Activated CD4-positive, alpha-beta T cell treated with anti-CD3 and anti-CD28 coated beads, Interleukin-10, Interleukin-2, amounts not matched to agents 100 ng/mL and 50 ng/mL, durations not matched to agents 16 hours and 8 hours (primary cell): ENCODE results near the gene PARD6B.
"Not testable (repeated sequence)": the region's sequence is repeated elsewhere in the genome, so short reads cannot be mapped to it uniquely, and the experiment has no call there.

Source experiments
- DNase-seq: peaks from one replicate; pipeline ENCODE4 v3.0.0-alpha.2; 2020

Gene PARD6B

DNA sequence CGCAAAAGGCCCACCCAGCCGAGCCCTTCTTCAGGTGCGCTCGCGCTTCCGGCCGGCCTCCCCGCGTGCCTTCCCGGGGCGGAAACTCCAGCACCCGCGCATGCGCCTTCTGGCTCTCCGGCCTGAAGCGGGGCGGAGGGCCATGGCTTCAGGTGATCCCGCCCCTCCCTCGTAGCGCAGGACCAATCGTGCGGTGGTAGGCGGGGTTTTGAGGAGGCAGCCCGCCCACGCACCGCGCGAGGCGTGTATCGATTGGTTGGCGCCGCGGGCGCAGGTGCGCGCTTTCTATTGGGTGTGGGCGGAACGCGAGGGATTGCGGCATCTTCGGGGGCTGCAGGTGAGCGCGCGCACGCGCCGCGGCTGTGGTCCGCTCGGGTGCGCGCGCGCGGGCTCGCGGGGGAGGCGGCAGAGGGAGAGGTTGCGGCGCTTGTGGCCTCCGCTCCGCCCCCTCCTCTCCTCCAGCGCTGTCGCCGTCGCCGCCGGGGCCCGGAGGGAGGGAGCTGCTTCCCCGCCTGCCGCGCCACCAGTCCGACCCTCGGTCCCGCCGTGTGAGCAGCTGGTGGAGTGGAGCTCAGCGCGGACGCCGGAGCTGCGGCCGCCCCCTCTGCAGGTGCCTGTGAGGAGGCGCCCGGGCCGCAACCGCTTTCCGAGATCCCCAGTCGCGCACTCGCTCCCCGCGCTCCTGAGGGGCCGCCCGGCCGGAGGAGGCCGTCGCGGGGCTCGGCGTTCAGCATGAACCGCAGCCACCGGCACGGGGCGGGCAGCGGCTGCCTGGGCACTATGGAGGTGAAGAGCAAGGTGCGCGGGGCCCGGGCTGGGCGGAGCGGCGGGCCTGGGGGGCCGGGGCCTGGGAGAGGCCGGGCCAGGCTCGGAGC is at the start of gene PARD6B:
PARD6B (plus strand) TSS at position 526 of the 875 bp plus-strand sequence; CDS start at position 733, 207 bp downstream.
- DNase-seq = peak; percentile 99

- DNase-seq = no peak
Measured at GRCh38 chr20:50682065-50682464, 49.3 kb upstream of the PARD6B start.

DNA sequence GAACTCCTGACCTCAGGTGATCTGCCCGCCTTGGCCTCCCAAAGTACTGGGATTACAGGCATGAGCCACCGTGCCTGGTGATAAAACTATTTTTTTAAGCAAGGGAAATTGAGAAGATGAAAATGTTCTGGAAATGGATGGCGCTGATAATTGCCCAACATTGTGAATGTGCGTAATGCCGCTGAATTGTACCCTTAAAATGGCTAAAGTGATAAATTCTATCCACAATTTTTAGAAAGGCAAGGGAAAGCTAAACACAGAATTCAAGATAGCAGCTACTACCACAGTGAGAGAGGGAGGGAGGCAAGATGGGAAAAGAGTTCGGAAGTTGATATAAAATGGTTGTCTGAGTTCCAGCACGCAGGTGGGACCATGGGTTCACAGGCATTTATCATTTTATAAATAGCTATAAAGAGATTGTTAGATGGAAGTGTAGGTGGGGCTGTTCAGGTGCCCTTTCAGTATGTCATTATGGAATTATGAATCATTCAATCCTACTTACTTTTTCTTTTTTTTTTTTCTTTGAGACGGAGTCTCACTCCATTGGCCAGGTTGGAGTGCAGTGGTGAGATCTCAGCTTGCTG is 48.3 kb upstream of the PARD6B start:
- no peak for DNase-seq

- no peak for DNase-seq
Measured at GRCh38 chr20:50683570-50683969, 47.8 kb upstream of the PARD6B start.

- DNase-seq = no peak
Measured at GRCh38 chr20:50686821-50687220, 44.6 kb upstream of the PARD6B start.

GRCh38 chr20:50688256-50688975 is 43.0 kb upstream of the PARD6B start:
- DNase-seq = no peak

DNA sequence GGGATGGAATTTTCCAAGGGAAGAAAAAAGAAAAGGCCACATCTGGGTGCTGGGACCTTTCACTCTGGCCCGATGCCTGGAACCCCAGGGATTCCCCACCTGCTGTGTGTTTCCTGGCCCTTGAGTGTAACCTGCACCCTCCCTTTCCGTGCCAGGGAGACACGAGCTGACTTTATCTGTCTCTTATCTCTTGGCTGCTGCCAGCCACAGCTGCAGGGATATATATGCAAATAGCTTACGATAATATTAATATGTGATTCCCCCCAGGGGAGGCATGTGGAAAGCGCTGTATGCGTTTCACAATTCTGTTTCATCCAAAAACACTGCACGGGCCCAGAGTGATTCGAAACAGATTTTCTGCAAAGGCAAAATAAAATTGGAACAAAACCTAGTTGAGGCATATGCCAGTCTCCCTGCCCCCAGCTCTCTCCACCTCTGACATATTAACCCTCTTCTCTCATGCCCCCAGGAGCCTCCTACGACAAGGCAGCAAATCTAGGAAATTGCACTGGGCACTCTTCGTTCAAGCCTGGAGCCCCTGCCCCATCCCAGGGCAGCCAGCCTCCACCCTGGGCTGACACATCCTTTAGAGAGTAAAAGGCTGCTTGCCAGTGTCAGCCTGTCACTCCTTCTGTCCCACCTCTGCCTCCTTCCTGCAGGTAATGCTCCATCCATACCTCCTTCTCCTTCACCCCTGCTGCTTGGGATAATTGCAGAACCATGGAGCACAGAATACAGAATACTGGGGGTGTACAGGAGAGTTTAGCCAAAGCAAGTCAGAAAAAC is 41.3 kb upstream of the PARD6B start:
- no peak for DNase-seq

DNA sequence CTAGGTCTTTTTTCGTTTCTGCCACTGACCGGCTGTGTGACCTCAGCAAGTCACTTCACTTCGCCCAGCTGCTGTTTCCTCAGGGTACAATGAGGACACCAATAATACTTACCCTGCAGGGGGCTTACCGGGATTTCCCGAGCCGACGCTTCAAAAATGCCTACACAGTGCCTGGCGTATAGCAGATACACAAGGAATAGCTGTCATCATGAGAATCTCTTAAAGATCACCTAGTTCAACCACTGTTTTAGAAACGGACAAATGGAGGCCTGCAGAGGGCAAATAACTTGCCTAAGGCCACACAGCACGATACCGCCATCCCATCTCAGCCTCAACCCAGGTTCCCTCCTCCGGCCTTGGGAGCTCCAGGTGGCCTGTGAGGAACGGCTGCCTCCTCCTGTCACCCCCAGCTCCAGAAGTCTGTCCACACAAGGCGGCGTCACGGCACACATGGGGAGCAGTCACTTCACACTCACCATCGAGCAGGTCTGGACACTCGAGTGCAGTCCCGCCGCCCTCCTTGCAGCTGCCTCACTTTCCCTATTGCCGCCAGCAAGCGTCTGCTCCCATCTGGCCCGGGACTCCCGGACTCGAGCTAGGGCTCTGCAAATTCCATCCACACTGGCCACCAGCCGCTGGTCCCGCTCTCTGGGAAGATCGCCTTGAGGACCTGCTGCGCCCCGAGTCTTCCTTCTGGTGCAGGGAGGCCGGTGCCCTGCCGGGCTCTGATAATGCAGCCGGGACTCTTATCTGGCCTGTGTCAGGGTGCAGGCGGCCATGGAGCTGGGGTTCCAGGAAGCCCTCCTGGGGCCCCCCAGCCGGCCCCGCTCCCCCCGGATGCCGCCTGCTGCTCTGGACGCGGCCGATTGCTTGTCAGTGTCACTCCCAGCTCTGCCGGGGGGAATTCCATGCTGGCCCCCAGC is 40.5 kb upstream of the PARD6B start, which contains the start of gene RIPOR3:
RIPOR3 (minus strand) TSS at position 893 of the 923 bp plus-strand sequence; CDS start at position 479, 414 bp downstream.
- DNase-seq = no peak

- no peak for DNase-seq
Measured at GRCh38 chr20:50691573-50692551, 39.5 kb upstream of the PARD6B start.

DNA sequence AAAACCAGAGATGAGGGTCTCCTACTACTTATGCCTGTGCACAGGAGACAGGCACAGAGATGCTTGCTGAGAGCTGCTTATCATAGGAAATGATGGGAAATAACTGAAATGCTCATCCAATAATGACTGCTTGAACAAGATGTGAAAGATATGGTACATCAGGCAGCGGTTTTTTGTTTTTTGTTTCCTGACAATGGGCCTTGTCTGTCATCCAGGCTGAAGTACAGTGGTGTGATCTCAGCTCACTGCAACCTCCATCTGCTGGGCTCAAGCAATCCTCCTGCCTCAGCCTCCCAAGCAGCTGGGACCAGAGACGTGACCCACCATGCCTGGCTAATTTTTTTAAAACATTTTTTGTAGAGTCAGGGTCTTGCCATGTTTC is 38.8 kb upstream of the PARD6B start:
- DNase-seq = no peak

- DNase-seq = no peak
Measured at GRCh38 chr20:50693001-50693400, 38.4 kb upstream of the PARD6B start.

GRCh38 chr20:50694379-50695134 is 36.8 kb upstream of the PARD6B start:
- DNase-seq = no peak

- DNase-seq = no peak
Measured at GRCh38 chr20:50695135-50695872, 36.1 kb upstream of the PARD6B start.

DNA sequence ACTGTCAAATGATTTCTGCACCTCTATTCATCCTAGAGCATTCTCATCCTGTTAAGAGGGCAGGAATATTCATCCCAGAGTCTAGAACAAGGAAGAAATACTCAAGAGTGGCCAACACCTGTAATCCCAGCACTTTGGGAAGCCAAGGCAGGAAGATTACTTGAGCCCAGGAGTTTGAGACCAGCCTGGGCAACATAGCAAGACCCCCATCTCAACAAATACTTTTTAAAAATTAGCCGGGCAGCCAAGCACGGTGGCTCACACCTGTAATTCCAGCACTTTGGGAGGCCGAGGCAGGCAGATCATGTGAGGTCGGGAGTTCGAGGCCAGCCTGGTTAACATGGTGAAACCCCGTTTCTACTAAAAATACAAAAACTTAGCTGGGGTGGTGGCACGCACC is 33.1 kb upstream of the PARD6B start:
- not testable (repeated sequence) for DNase-seq

DNA sequence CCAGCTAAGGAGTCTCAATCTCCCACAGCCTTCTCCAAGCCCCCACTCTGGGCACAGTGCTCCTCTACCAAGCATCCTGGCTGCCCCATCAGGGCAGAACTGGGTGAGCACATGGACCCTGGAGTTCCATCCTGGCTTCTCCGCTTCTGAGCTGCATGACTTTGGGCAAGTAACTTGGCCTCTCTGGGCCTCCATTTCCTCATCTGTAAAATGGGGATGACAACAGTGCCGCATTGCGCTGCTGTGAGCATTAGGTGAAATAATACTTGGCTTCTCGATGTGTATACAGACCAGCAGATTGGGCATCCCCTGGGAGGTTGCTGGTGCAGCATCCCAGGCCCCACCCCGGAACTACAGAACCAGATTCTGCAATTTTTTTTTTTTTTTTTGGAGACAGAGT is 31.7 kb upstream of the PARD6B start:
- DNase-seq = no peak

GRCh38 chr20:50701041-50701963 is 30.1 kb upstream of the PARD6B start:
- DNase-seq = no peak

GRCh38 chr20:50703651-50704438 is 27.5 kb upstream of the PARD6B start:
- not testable (repeated sequence) for DNase-seq
